Measurements from ENCODE around the gene NFKB1.

NFKB1 gene

DNA sequence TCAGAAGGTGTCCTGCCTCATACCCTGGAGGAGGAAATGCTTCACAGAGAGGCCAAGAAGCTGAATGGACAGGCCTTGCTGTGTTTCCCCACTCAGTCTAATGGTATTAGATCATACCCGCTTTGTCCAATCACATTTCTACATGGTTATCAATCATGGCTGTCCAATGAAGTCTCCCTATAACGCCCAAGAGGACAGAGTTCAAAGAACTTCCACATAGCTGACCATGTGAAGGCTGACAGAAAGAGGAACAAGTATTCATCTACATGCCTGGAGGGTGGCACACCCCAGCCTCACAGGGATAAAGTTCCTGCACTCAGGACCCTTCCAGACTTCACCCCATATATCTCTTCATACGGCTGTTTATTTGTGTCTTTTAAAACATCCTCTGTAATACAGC, 136.2 kb downstream of the NFKB1 start:
- ChIA-PET CTCF (no interaction called here), POLR2A (no interaction called here)
- DNase-seq (ENCODE audit: extremely low spot score): no peak
- TF ChIP-seq ARNT (IDR thresholded peaks at IDR 0.05) (no peak), ZNF384 (IDR thresholded peaks at IDR 0.05) (no peak), BHLHE40 (IDR thresholded peaks at IDR 0.05; ENCODE audit: borderline replicate concordance) (no peak), ELF4 (IDR thresholded peaks at IDR 0.05) (no peak), TARDBP (IDR thresholded peaks at IDR 0.05) (no peak), L3MBTL2 (conservative IDR thresholded peaks at IDR 0.05) (no peak), HDGF (IDR thresholded peaks at IDR 0.05; ENCODE audit: borderline replicate concordance) (no peak), SUZ12 (IDR thresholded peaks at IDR 0.05) (no peak), NFRKB (IDR thresholded peaks at IDR 0.05) (no peak)

DNA sequence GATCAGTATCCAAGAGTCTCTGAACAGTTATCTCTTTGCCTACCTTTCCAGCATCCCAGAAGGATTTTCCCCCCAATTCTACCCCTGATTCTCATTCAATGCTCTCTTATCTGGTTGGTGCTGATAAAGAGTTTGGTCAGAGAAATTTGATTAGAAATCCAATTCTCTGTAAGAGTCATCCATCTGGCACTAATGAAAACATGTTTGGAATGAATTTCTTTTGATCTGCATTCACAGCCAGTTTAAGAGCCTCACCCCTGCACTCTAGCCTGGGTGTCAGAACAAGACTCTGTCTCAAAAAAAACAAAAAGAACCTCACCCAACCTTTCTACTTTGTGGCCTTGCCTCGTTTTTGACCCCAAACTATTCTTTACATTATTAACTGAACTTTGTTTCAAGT, 137.5 kb downstream of the NFKB1 start:
- DNase-seq (ENCODE audit: extremely low spot score): no peak
- ChIA-PET CTCF (no interaction called here), POLR2A (no interaction called here)
- no peak for TF ChIP-seq SP1 (IDR thresholded peaks at IDR 0.05)
- no peak for TF ChIP-seq NFRKB (IDR thresholded peaks at IDR 0.05)
- TF ChIP-seq FOXA1 (IDR thresholded peaks at IDR 0.05): no peak
- TF ChIP-seq BHLHE40 (IDR thresholded peaks at IDR 0.05; ENCODE audit: borderline replicate concordance): no peak
- TF ChIP-seq ARNT (IDR thresholded peaks at IDR 0.05): no peak
- TF ChIP-seq, protein P1, sequence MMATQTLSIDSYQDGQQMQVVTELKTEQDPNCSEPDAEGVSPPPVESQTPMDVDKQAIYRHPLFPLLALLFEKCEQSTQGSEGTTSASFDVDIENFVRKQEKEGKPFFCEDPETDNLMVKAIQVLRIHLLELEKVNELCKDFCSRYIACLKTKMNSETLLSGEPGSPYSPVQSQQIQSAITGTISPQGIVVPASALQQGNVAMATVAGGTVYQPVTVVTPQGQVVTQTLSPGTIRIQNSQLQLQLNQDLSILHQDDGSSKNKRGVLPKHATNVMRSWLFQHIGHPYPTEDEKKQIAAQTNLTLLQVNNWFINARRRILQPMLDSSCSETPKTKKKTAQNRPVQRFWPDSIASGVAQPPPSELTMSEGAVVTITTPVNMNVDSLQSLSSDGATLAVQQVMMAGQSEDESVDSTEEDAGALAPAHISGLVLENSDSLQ (IDR thresholded peaks at IDR 0.05): no peak
- no peak for TF ChIP-seq FOXM1 (IDR thresholded peaks at IDR 0.05; ENCODE audit: borderline replicate concordance)
- TF ChIP-seq FOXK2 (IDR thresholded peaks at IDR 0.05): no peak
- no peak for TF ChIP-seq CTBP1 (IDR thresholded peaks at IDR 0.05; ENCODE audit: borderline replicate concordance)
- no peak for TF ChIP-seq HDGF (IDR thresholded peaks at IDR 0.05; ENCODE audit: borderline replicate concordance)
- TF ChIP-seq ELF4 (IDR thresholded peaks at IDR 0.05): no peak
- TF ChIP-seq SUZ12 (IDR thresholded peaks at IDR 0.05): no peak
- TF ChIP-seq L3MBTL2 (conservative IDR thresholded peaks at IDR 0.05): no peak

GRCh38 chr4:102639598-102639997, 138.4 kb downstream of the NFKB1 start:
- CTCF ChIA-PET: no interaction called here
- no peak for TF ChIP-seq SP1 (IDR thresholded peaks at IDR 0.05)
- TF ChIP-seq, protein P1 (IDR thresholded peaks at IDR 0.05): no peak
- no peak for TF ChIP-seq FOXM1 (IDR thresholded peaks at IDR 0.05; ENCODE audit: borderline replicate concordance)
- no peak for TF ChIP-seq ZNF384 (IDR thresholded peaks at IDR 0.05)
- no peak for TF ChIP-seq BHLHE40 (IDR thresholded peaks at IDR 0.05; ENCODE audit: borderline replicate concordance)
- TF ChIP-seq FOXA1 (IDR thresholded peaks at IDR 0.05): no peak
- TF ChIP-seq ELF4 (IDR thresholded peaks at IDR 0.05): no peak
- TF ChIP-seq ARNT (IDR thresholded peaks at IDR 0.05): no peak
- no peak for TF ChIP-seq NFRKB (IDR thresholded peaks at IDR 0.05)
- TF ChIP-seq FOXK2 (IDR thresholded peaks at IDR 0.05): no peak
- no peak for TF ChIP-seq TARDBP (IDR thresholded peaks at IDR 0.05)
- TF ChIP-seq CTBP1 (IDR thresholded peaks at IDR 0.05; ENCODE audit: borderline replicate concordance): no peak
- TF ChIP-seq L3MBTL2 (conservative IDR thresholded peaks at IDR 0.05): no peak
- no peak for TF ChIP-seq HDGF (IDR thresholded peaks at IDR 0.05; ENCODE audit: borderline replicate concordance)
- no peak for TF ChIP-seq LEF1 (IDR thresholded peaks at IDR 0.05; ENCODE audit: borderline replicate concordance)
- POLR2A ChIA-PET: no interaction called here
- DNase-seq (ENCODE audit: extremely low spot score): no peak

GRCh38 chr4:102640669-102641068, 139.5 kb downstream of the NFKB1 start:
- CTCF ChIA-PET: no interaction called here
- no peak for TF ChIP-seq LEF1 (IDR thresholded peaks at IDR 0.05; ENCODE audit: borderline replicate concordance)
- no peak for TF ChIP-seq ELF4 (IDR thresholded peaks at IDR 0.05)
- no peak for DNase-seq (ENCODE audit: extremely low spot score)
- POLR2A ChIA-PET: no interaction called here

GRCh38 chr4:102641793-102642192, 140.6 kb downstream of the NFKB1 start:
- CTCF ChIA-PET: no interaction called here
- DNase-seq (ENCODE audit: extremely low spot score): no peak
- POLR2A ChIA-PET: no interaction called here
- TF ChIP-seq L3MBTL2 (conservative IDR thresholded peaks at IDR 0.05): no peak
- TF ChIP-seq TARDBP (IDR thresholded peaks at IDR 0.05): no peak
- no peak for TF ChIP-seq FOXM1 (IDR thresholded peaks at IDR 0.05; ENCODE audit: borderline replicate concordance)
- no peak for TF ChIP-seq FOXA1 (IDR thresholded peaks at IDR 0.05)
- no peak for TF ChIP-seq ZNF384 (IDR thresholded peaks at IDR 0.05)
- no peak for TF ChIP-seq FOXK2 (IDR thresholded peaks at IDR 0.05)
- no peak for TF ChIP-seq CTBP1 (IDR thresholded peaks at IDR 0.05; ENCODE audit: borderline replicate concordance)
- TF ChIP-seq SP1 (IDR thresholded peaks at IDR 0.05): no peak
- TF ChIP-seq ELF4 (IDR thresholded peaks at IDR 0.05): no peak
- TF ChIP-seq HDGF (IDR thresholded peaks at IDR 0.05; ENCODE audit: borderline replicate concordance): no peak
- TF ChIP-seq BHLHE40 (IDR thresholded peaks at IDR 0.05; ENCODE audit: borderline replicate concordance): no peak
- no peak for TF ChIP-seq NFRKB (IDR thresholded peaks at IDR 0.05)
- TF ChIP-seq LEF1 (IDR thresholded peaks at IDR 0.05; ENCODE audit: borderline replicate concordance): no peak
- no peak for TF ChIP-seq SUZ12 (IDR thresholded peaks at IDR 0.05)

- DNase-seq (ENCODE audit: extremely low spot score): no peak
- CTCF ChIA-PET: no interaction called here
- POLR2A ChIA-PET: no interaction called here
- TF ChIP-seq ZNF384 (IDR thresholded peaks at IDR 0.05): no peak
- no peak for TF ChIP-seq CTBP1 (IDR thresholded peaks at IDR 0.05; ENCODE audit: borderline replicate concordance)
Observed at GRCh38 chr4:102642631-102643298, 141.6 kb downstream of the NFKB1 start.

DNA sequence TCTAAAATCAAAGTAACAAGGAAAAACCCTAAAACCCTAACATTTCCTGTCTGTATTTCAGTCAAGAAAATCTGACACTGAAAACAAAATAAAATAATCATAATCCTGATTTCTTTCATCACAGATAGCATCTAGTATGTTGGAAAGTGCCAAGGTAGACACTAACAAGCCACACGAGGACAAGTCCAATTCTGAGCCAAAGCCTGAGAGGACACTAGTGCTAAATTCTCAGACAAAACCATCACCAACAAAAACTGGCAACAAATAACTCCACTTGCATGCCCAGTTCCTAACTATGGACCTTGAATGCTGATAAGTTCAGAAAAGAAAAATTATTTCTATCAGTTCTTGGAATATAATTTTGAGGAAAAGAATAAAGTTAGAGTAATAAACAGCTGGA, 146.0 kb downstream of the NFKB1 start:
- ChIA-PET POLR2A (no interaction called here), CTCF (no interaction called here)
- DNase-seq (ENCODE audit: extremely low spot score): no peak

More for the DNA sequence above, 146.0 kb downstream of the NFKB1 start:
- TF ChIP-seq SUZ12 (IDR thresholded peaks at IDR 0.05): no peak
- no peak for TF ChIP-seq BHLHE40 (IDR thresholded peaks at IDR 0.05; ENCODE audit: borderline replicate concordance)
- no peak for TF ChIP-seq ARNT (IDR thresholded peaks at IDR 0.05)
- no peak for TF ChIP-seq HDGF (IDR thresholded peaks at IDR 0.05; ENCODE audit: borderline replicate concordance)
- TF ChIP-seq TARDBP (IDR thresholded peaks at IDR 0.05): no peak
- TF ChIP-seq FOXM1 (IDR thresholded peaks at IDR 0.05; ENCODE audit: borderline replicate concordance): no peak
- no peak for TF ChIP-seq SP1 (IDR thresholded peaks at IDR 0.05)
